Mammary epithelial cell (primary cell): ENCODE measurements around the gene CELF4.

ENCODE experiments used
- EZH2 ChIP-seq: IDR thresholded peaks from 2 replicates; pipeline ENCODE4 v1.6.1; 2012; ENCODE audit warnings: low read length, inconsistent platforms, borderline replicate concordance
- TF ChIP-seq, protein P1 (sequence below), 2 donors: IDR thresholded peaks in 1 of 2; conservative IDR thresholded peaks in 1 of 2; 2 replicates each; pipeline ENCODE4 v1.5.1; 2011 to 2012; ENCODE audit warnings: inconsistent platforms in 2 of 2, low read length in 2 of 2, mild to moderate bottlenecking in 2 of 2, control low read depth in 1 of 2, low read depth in 1 of 2; ENCODE audit not compliant: insufficient read depth in 1 of 2; ENCODE audit errors: extremely low read depth in 1 of 2

DNA sequence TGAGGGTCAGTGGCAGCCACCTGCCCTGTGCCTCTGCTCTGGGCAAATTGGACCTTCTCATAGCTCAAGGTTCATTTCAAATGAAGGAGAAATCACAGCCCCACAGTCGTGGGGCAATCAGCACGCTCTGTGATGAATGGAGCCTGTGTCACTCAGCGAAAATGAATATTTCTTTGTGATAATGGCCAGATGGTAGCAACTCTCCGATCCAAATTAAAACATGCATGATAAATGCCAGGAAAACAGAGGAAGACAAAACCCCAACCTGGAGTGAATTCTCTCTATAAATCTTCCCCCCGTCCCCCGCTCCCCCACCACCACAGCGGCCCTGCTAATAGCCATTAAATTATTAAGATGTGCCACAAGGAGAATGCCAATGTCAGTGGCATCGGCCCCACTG lies 258.4 kb downstream of the CELF4 start:
- TF ChIP-seq, protein P1, sequence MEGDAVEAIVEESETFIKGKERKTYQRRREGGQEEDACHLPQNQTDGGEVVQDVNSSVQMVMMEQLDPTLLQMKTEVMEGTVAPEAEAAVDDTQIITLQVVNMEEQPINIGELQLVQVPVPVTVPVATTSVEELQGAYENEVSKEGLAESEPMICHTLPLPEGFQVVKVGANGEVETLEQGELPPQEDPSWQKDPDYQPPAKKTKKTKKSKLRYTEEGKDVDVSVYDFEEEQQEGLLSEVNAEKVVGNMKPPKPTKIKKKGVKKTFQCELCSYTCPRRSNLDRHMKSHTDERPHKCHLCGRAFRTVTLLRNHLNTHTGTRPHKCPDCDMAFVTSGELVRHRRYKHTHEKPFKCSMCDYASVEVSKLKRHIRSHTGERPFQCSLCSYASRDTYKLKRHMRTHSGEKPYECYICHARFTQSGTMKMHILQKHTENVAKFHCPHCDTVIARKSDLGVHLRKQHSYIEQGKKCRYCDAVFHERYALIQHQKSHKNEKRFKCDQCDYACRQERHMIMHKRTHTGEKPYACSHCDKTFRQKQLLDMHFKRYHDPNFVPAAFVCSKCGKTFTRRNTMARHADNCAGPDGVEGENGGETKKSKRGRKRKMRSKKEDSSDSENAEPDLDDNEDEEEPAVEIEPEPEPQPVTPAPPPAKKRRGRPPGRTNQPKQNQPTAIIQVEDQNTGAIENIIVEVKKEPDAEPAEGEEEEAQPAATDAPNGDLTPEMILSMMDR (conservative IDR thresholded peaks at IDR 0.05 in 1 of 2, IDR thresholded peaks at IDR 0.05 in 1 of 2; ENCODE audit: extremely low read depth in 1 of 2, insufficient read depth in 1 of 2, low read depth in 1 of 2, low read length in 2 of 2) = no peak
- TF ChIP-seq EZH2 = no peak
